Measurements from ENCODE around the gene CCDC107. TPM values are rescaled to one million over a fixed set of nuclear protein-coding genes. Genes with fewer than 3 reads are reported as not detected.

Gene CCDC107
- total RNA-seq, 1 experiment from 2014 or later, result 16.4 TPM

DNA sequence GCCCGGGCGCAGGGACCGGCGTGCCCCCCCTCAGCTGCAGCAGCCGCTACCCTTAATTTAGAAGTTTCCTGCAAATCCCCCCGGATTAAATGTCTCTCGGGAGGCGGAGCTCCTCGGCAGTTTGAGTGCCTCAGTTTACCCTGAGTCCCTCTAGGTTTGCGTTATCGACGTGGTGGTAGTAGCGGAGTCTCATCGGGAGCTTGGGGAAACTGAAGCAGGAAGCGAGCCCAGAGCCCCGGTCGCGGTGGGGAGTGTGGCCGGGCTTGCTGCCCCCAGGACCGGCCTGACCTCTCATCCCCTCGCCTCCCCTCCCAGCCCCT, 32.2 kb downstream of the CCDC107 start:
- Histone ChIP-seq H3K36me3 (ENCODE audit: insufficient read depth, low read length, poor library complexity, severe bottlenecking) (no peaks in the 10 kb centered on the region), H3K4me1 (ENCODE audit: insufficient read depth, low read length, poor library complexity, severe bottlenecking) (peaks cover 25% of the 10 kb centered on the region), H3K4me3 (ENCODE audit: low read depth, low read length, poor library complexity, severe bottlenecking) (peak overlapping the region; percentile 77), H3K9me3 (ENCODE audit: low read depth, low read length, poor library complexity, severe bottlenecking) (no peaks in the 10 kb centered on the region), H3K27ac (ENCODE audit: low read depth, low read length, poor library complexity, severe bottlenecking) (peak overlapping the region; percentile 92), H3K27me3 (replicated peaks; ENCODE audit: insufficient read depth, low read depth, low read length, poor library complexity) (no peaks in the 10 kb centered on the region)
- intact Hi-C loops (cut with micrococcal nuclease; ENCODE audit: unreplicated experiment), result no loop called here
- POLR2A ChIA-PET (ENCODE audit: low non-redundant PET), result interaction anchor here (0.7 kb wide), 1 partner anchor 15 kb away, joined by 4 read pairs; no protein-coding TSS in a partner anchor
- CTCF ChIA-PET, result interaction anchor here (0.7 kb wide), 1 partner anchor 30 kb away, joined by 5 read pairs; no protein-coding TSS in a partner anchor
- no TSS peak for BruUV-seq (replicated peaks)
- TF ChIP-seq, protein P1, sequence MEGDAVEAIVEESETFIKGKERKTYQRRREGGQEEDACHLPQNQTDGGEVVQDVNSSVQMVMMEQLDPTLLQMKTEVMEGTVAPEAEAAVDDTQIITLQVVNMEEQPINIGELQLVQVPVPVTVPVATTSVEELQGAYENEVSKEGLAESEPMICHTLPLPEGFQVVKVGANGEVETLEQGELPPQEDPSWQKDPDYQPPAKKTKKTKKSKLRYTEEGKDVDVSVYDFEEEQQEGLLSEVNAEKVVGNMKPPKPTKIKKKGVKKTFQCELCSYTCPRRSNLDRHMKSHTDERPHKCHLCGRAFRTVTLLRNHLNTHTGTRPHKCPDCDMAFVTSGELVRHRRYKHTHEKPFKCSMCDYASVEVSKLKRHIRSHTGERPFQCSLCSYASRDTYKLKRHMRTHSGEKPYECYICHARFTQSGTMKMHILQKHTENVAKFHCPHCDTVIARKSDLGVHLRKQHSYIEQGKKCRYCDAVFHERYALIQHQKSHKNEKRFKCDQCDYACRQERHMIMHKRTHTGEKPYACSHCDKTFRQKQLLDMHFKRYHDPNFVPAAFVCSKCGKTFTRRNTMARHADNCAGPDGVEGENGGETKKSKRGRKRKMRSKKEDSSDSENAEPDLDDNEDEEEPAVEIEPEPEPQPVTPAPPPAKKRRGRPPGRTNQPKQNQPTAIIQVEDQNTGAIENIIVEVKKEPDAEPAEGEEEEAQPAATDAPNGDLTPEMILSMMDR (conservative IDR thresholded peaks at IDR 0.05; ENCODE audit: low read depth, low read length), result no peak
- no peak for TF ChIP-seq EZH2 (IDR thresholded peaks at IDR 0.05; ENCODE audit: borderline replicate concordance, low read depth, low read length, poor library complexity, severe bottlenecking)
- DNase-seq (ENCODE audit: low spot score), result no peak

DNA sequence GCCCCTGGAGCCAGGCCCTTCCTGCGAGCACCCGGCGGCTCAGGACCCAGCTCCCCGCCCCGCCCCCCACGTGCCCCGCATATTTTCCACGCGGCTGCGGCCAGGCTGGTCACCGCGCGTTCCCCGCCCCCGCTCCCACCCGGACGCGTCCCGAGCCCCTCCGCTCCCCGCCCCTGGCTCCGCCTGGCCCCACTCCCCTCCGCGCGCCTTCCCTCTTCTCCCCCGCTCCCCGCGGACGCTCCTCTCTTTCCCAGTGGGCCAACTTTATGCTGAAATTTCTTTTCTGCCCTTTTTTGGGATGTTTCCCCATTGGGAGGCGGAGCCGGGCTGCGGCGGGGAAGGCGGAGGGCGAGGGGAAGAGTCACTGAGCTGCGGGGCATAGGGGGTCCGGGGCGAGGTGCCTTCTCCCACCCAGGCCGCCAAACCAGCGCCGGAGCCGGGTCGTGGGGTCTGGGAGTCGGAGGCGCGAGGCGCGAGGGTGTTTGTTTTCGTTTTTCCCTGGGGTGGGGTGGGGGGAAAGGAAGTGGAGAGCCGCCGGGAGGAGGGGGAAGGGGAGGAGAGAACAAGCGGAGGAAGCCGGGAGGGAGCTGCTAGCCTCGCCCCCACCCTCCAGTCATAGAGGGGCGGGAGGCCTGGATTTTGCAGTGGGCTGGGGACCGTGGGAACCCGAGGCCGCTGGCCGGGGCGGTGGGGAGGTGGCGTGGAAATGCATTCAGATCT, 32.7 kb downstream of the CCDC107 start:
- peak; percentile 71 for DNase-seq (ENCODE audit: low spot score)
- intact Hi-C loops (cut with micrococcal nuclease; ENCODE audit: unreplicated experiment), result no loop called here
- H3K4me3 ChIP-seq (ENCODE audit: low read depth, low read length, poor library complexity, severe bottlenecking), result peak overlapping the region; percentile 77
- peaks cover 25% of the 10 kb centered on the region for H3K4me1 ChIP-seq (ENCODE audit: insufficient read depth, low read length, poor library complexity, severe bottlenecking)
- H3K27me3 ChIP-seq (replicated peaks; ENCODE audit: insufficient read depth, low read depth, low read length, poor library complexity), result no peaks in the 10 kb centered on the region
- CTCF ChIA-PET, result interaction anchor here (0.7 kb wide), 1 partner anchor 30 kb away, joined by 5 read pairs; no protein-coding TSS in a partner anchor
- H3K9me3 ChIP-seq (ENCODE audit: low read depth, low read length, poor library complexity, severe bottlenecking), result no peaks in the 10 kb centered on the region
- no peak for TF ChIP-seq EZH2 (IDR thresholded peaks at IDR 0.05; ENCODE audit: borderline replicate concordance, low read depth, low read length, poor library complexity, severe bottlenecking)
- TF ChIP-seq, protein P1 (conservative IDR thresholded peaks at IDR 0.05; ENCODE audit: low read depth, low read length), result no peak
- peak overlapping the region; percentile 92 for H3K27ac ChIP-seq (ENCODE audit: low read depth, low read length, poor library complexity, severe bottlenecking)
- H3K36me3 ChIP-seq (ENCODE audit: insufficient read depth, low read length, poor library complexity, severe bottlenecking), result peaks cover 2% of the 10 kb centered on the region
- POLR2A ChIA-PET (ENCODE audit: low non-redundant PET), result interaction anchor here (0.5 to 0.8 kb wide), 5 partner anchors 15 to 952 kb away, joined by 3 to 7 read pairs (median 4); no protein-coding TSS in a partner anchor
- BruUV-seq (replicated peaks), result no TSS peak

DNA sequence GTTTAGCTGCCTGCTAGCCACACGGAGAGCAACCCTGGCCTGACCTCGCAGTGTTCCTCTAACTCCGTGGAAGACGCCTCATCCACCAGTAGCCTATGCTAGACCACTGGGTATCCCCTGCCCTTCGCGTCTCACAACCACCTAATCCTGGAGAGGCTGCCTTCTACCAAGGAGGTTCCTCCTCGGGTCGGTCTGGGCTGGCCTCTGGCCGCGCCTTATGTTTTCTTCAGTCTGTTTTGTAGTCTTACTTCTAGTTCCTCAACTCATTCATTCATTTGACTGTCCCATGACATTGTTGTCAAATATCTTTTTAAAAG, 33.2 kb downstream of the CCDC107 start:
- intact Hi-C loops (cut with micrococcal nuclease; ENCODE audit: unreplicated experiment), result no loop called here
- Histone ChIP-seq H3K4me1 (ENCODE audit: insufficient read depth, low read length, poor library complexity, severe bottlenecking) (peaks cover 25% of the 10 kb centered on the region), H3K27me3 (replicated peaks; ENCODE audit: insufficient read depth, low read depth, low read length, poor library complexity) (no peaks in the 10 kb centered on the region), H3K9me3 (ENCODE audit: low read depth, low read length, poor library complexity, severe bottlenecking) (no peaks in the 10 kb centered on the region), H3K36me3 (ENCODE audit: insufficient read depth, low read length, poor library complexity, severe bottlenecking) (peaks cover 4% of the 10 kb centered on the region), H3K27ac (ENCODE audit: low read depth, low read length, poor library complexity, severe bottlenecking) (peak overlapping the region; percentile 92), H3K4me3 (ENCODE audit: low read depth, low read length, poor library complexity, severe bottlenecking) (peak overlapping the region; percentile 77)
- TF ChIP-seq, protein P1 (conservative IDR thresholded peaks at IDR 0.05; ENCODE audit: low read depth, low read length), result no peak
- TF ChIP-seq EZH2 (IDR thresholded peaks at IDR 0.05; ENCODE audit: borderline replicate concordance, low read depth, low read length, poor library complexity, severe bottlenecking), result no peak
- ChIA-PET CTCF (interaction anchor here (0.7 kb wide), 1 partner anchor 88 kb away, joined by 4 read pairs; no protein-coding TSS in a partner anchor), POLR2A (ENCODE audit: low non-redundant PET) (interaction anchor here (0.5 to 0.8 kb wide), 4 partner anchors 78 to 952 kb away, joined by 3 to 7 read pairs (median 4); no protein-coding TSS in a partner anchor)
- DNase-seq (ENCODE audit: low spot score), result no peak
- no TSS peak for BruUV-seq (replicated peaks)
